Caco-2 (cell line): ENCODE data around the gene CCDC87. TPM values are rescaled to one million over a fixed set of nuclear protein-coding genes. Genes with fewer than 3 reads are reported as not detected.

Experiments
- BruUV-seq: library from RNA; stranded (reverse); fragments of 400-500 nt; replicated peaks from 2 replicates; lab custom pipeline; 2021; lab: Mats Ljungman, UMichigan
- CTCF ChIA-PET: fragments of 300-600 bp; sonication (Branson Sonifier 250); formaldehyde crosslinking; loops from one replicate; lab custom pipeline; 2022; ENCODE audit warnings: antibody characterized with exemption; lab: Charles Lee
- POLR2A ChIA-PET: fragments of 300-600 bp; sonication (Branson Sonifier 250); formaldehyde crosslinking; loops from one replicate; lab custom pipeline; 2022; ENCODE audit warnings: antibody characterized with exemption; lab: Charles Lee
- DNase-seq, 2 experiments: peaks; one replicate each; pipeline versions ENCODE4 v3.0.0 to v3.0.0-alpha.2; 2020 to 2022
- H3K27me3 ChIP-seq: replicated peaks from 2 replicates; pipeline ENCODE4 v1.6.0; 2011; ENCODE audit warnings: low read length; ENCODE audit not compliant: control insufficient read depth, insufficient read depth
- H3K36me3 ChIP-seq: 2 replicates; pipeline ENCODE4 v1.5.1; 2011; ENCODE audit warnings: low read length; ENCODE audit not compliant: control insufficient read depth, insufficient read depth
- H3K4me1 ChIP-seq: fragments of 250-450 bp; sonication (Bioruptor Pico); 2 replicates; pipeline ENCODE4 v1.5.1; 2020; ENCODE audit warnings: mild to moderate bottlenecking
- H3K4me3 ChIP-seq: 2 replicates; pipeline ENCODE4 v1.5.1; 2011; ENCODE audit warnings: low read depth, mild to moderate bottlenecking, control low read depth, low read length
- H3K9me3 ChIP-seq: fragments of 250-450 bp; sonication (Bioruptor Pico); 2 replicates; pipeline ENCODE4 v1.5.1; 2020; ENCODE audit warnings: mild to moderate bottlenecking, moderate library complexity
- H3K27ac Mint-ChIP-seq: one replicate; pipeline ENCODE4 v1.8.0; 2022; ENCODE audit warnings: mixed read lengths; ENCODE audit not compliant: unreplicated experiment
- H3K27me3 Mint-ChIP-seq: one replicate; pipeline ENCODE4 v1.8.0; 2022; ENCODE audit warnings: mixed read lengths; ENCODE audit not compliant: insufficient read depth, unreplicated experiment
- H3K36me3 Mint-ChIP-seq: one replicate; pipeline ENCODE4 v1.8.0; 2022; ENCODE audit warnings: mild to moderate bottlenecking, mixed read lengths; ENCODE audit not compliant: insufficient read depth, unreplicated experiment
- H3K4me1 Mint-ChIP-seq: one replicate; pipeline ENCODE4 v1.8.0; 2022; ENCODE audit warnings: low read depth, mixed read lengths; ENCODE audit not compliant: unreplicated experiment
- H3K4me3 Mint-ChIP-seq: one replicate; pipeline ENCODE4 v1.8.0; 2022; ENCODE audit warnings: mild to moderate bottlenecking, moderate library complexity, mixed read lengths; ENCODE audit not compliant: unreplicated experiment
- H3K9me3 Mint-ChIP-seq: one replicate; pipeline ENCODE4 v1.8.0; 2022; ENCODE audit warnings: mixed read lengths; ENCODE audit not compliant: unreplicated experiment
- CTCF ChIP-seq, 2 experiments: fragments of 200-600 bp in 1 of 2; IDR thresholded peaks; 1 replicate in 1 of 2; 2 replicates in 1 of 2; pipeline versions ENCODE4 v1.5.1 to v1.8.0; 2011 to 2022; ENCODE audit warnings: antibody characterized with exemption in 1 of 2, control low read depth in 1 of 2, inconsistent platforms in 1 of 2, low read depth in 1 of 2, low read length in 1 of 2, mild to moderate bottlenecking in 1 of 2, moderate library complexity in 1 of 2; ENCODE audit not compliant: insufficient read depth in 1 of 2, severe bottlenecking in 1 of 2, unreplicated experiment in 1 of 2
- intact Hi-C: fragments of 100-400 bp; cut with micrococcal nuclease; formaldehyde crosslinking; loops from one replicate; pipeline ENCODE4 v1.10.0; 2022; ENCODE audit not compliant: unreplicated experiment
- total RNA-seq: library from RNA; stranded (reverse); gene quantifications from 2 replicates; pipeline ENCODE4 v1.2.3, GENCODE V29; 2022

CCDC87 gene
- total RNA-seq, 1 experiment from 2014 or later: 1.0 TPM

DNA sequence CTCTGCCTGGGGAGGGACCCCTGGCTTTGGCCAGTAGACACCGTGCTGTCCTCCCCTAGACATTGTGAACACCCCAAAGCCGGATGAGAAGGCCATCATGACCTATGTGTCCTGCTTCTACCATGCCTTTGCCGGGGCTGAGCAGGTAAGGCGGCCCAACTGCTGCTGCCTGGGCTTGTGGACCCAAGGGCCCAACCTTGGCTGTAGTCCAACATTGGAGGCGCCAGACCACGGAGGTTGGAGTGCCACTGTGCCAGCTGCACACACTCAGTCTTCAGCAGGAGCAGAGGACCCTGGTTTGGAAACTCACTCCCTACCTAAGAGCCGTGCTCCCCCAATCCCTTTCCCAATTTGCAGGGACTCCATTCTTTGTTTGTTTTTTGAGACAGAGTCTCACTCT, 36.8 kb downstream of the CCDC87 start:
- H3K27ac Mint-ChIP-seq: no peak overlapping the region
- H3K36me3 Mint-ChIP-seq: no peaks in the 10 kb centered on the region
- no peak overlapping the region for H3K4me3 ChIP-seq
- no peak for TF ChIP-seq CTCF (IDR thresholded peaks at IDR 0.05; ENCODE audit: insufficient read depth in 1 of 2, low read depth in 1 of 2, low read length in 1 of 2, severe bottlenecking in 1 of 2, unreplicated experiment in 1 of 2)
- ChIA-PET CTCF (no interaction called here), POLR2A (no interaction called here)
- no peaks in the 10 kb centered on the region for H3K27me3 Mint-ChIP-seq
- no peaks in the 10 kb centered on the region for H3K4me1 Mint-ChIP-seq
- H3K4me3 Mint-ChIP-seq: no peak overlapping the region
- intact Hi-C loops: no loop called here
- H3K36me3 ChIP-seq: no peaks in the 10 kb centered on the region
- H3K27me3 ChIP-seq: no peaks in the 10 kb centered on the region
- DNase-seq: no peak
- peaks cover 6% of the 10 kb centered on the region; the same call in 1 of the 2 replicates for H3K4me1 ChIP-seq
- no peaks in the 10 kb centered on the region for H3K9me3 Mint-ChIP-seq
- no peaks in the 10 kb centered on the region for H3K9me3 ChIP-seq
- no TSS peak for BruUV-seq

DNA sequence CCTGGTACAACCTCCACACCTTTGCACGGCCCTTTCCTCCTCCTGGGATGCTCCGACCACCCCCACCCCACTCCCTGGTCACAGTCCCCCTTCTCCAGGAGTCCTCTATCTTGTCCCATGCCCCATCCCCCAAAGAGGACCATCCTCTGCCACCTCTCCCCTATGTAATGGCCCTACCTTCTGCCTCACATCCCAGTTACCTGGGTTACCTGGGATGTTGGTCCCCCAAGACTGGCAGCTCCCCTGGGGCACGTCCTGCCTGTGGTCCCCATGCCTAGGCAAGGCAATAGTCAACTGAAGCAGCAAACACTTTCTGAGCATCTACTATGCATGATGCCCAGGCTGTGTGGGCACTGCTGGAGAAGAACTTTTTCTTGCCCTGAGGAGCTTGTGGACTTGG, 37.4 kb downstream of the CCDC87 start:
- Histone ChIP-seq H3K4me3 (no peak overlapping the region), H3K36me3 (no peaks in the 10 kb centered on the region)
- CTCF ChIA-PET: interaction anchor here (0.6 kb wide), 1 partner anchor 52 kb away, joined by 4 read pairs; no protein-coding TSS in a partner anchor

GRCh38 chr11:66554602-66555001, 38.3 kb downstream of the CCDC87 start:
- Mint-ChIP-seq H3K4me3 (no peak overlapping the region), H3K36me3 (no peaks in the 10 kb centered on the region), H3K27me3 (no peaks in the 10 kb centered on the region), H3K27ac (no peak overlapping the region), H3K9me3 (no peaks in the 10 kb centered on the region), H3K4me1 (no peaks in the 10 kb centered on the region)
- Histone ChIP-seq H3K9me3 (no peaks in the 10 kb centered on the region), H3K4me1 (peaks cover 8% of the 10 kb centered on the region; the same call in 1 of the 2 replicates), H3K36me3 (no peaks in the 10 kb centered on the region), H3K4me3 (no peak overlapping the region), H3K27me3 (no peaks in the 10 kb centered on the region)
- no peak for DNase-seq
- POLR2A ChIA-PET: no interaction called here
- BruUV-seq: no TSS peak
- intact Hi-C loops: no loop called here
- TF ChIP-seq CTCF (IDR thresholded peaks at IDR 0.05; ENCODE audit: insufficient read depth in 1 of 2, low read depth in 1 of 2, low read length in 1 of 2, severe bottlenecking in 1 of 2, unreplicated experiment in 1 of 2): no peak
- CTCF ChIA-PET: interaction anchor here (0.6 kb wide), 1 partner anchor 124 kb away, joined by 4 read pairs; no protein-coding TSS in a partner anchor

More for the DNA sequence above, 37.4 kb downstream of the CCDC87 start:
- no peak for DNase-seq
- no peaks in the 10 kb centered on the region for H3K27me3 Mint-ChIP-seq
- BruUV-seq: no TSS peak
- H3K27me3 ChIP-seq: no peaks in the 10 kb centered on the region
- H3K4me1 Mint-ChIP-seq: no peaks in the 10 kb centered on the region
- no peak overlapping the region for H3K4me3 Mint-ChIP-seq
- no peaks in the 10 kb centered on the region for H3K9me3 ChIP-seq
- no peaks in the 10 kb centered on the region for H3K9me3 Mint-ChIP-seq
- peaks cover 8% of the 10 kb centered on the region; the same call in 1 of the 2 replicates for H3K4me1 ChIP-seq
- intact Hi-C loops: no loop called here
- H3K36me3 Mint-ChIP-seq: no peaks in the 10 kb centered on the region
- POLR2A ChIA-PET: no interaction called here
- no peak for TF ChIP-seq CTCF (IDR thresholded peaks at IDR 0.05; ENCODE audit: insufficient read depth in 1 of 2, low read depth in 1 of 2, low read length in 1 of 2, severe bottlenecking in 1 of 2, unreplicated experiment in 1 of 2)
- no peak overlapping the region for H3K27ac Mint-ChIP-seq
